ENCODE data around the gene DNMT3A. TPM values are rescaled to one million over a fixed set of nuclear protein-coding genes. Genes with fewer than 3 reads are reported as not detected.

DNMT3A gene
- total and polyA plus RNA-seq, 2 donors (not counting 1 experiment from before 2014, with no cell fraction given), result 8.9 to 24.5 TPM

GRCh38 chr2:25240636-25241035, 101.1 kb downstream of the DNMT3A start:
- WGBS (ENCODE audit: insufficient coverage), result 83% methylated on average over 9 of the region's 9 CpGs

GRCh38 chr2:25238920-25239319, 102.8 kb downstream of the DNMT3A start:
- WGBS (ENCODE audit: insufficient coverage), result 98% methylated on average over 7 of the region's 9 CpGs
- Histone ChIP-seq H3K36me3 (replicated peaks in 1 of 2; ENCODE audit: control extremely low read depth in 1 of 2, control insufficient read depth in 1 of 2, extremely low read depth in 1 of 2, insufficient read depth in 2 of 2, low read length in 1 of 2) (peaks cover 0 to 77% of the 10 kb centered on the region in 2 experiments), H3K9ac (ENCODE audit: low read length) (no peak overlapping the region), H4K20me1 (ENCODE audit: control insufficient read depth, insufficient read depth, low read length, poor library complexity, severe bottlenecking) (no peaks in the 10 kb centered on the region), H3K27me3 (replicated peaks in 1 of 4; ENCODE audit: control extremely low read depth in 1 of 4, control insufficient read depth in 3 of 4, insufficient read depth in 4 of 4, low read length in 3 of 4) (no peaks in the 10 kb centered on the region), H3K4me1 (ENCODE audit: control insufficient read depth in 2 of 2, insufficient read depth in 2 of 2, low read length in 2 of 2) (no peaks in the 10 kb centered on the region), H2AFZ (ENCODE audit: insufficient read depth, low read depth, low read length, poor library complexity, severe bottlenecking) (no peak overlapping the region), H3K4me3 (ENCODE audit: control extremely low read depth in 1 of 5, extremely low read depth in 1 of 5, insufficient read depth in 1 of 5, low read depth in 2 of 5, low read length in 4 of 5) (no peak overlapping the region), H3K9me3 (ENCODE audit: control extremely low read depth in 1 of 3, control insufficient read depth in 2 of 3, insufficient read depth in 1 of 3, low read length in 2 of 3) (no peaks in the 10 kb centered on the region), H3K4me2 (replicated peaks; ENCODE audit: low read depth, low read length, poor library complexity, severe bottlenecking) (no peak overlapping the region), H3K27ac (ENCODE audit: low read length in 2 of 2) (no peak overlapping the region), H3K79me2 (ENCODE audit: control insufficient read depth, insufficient read depth, low read length) (no peaks in the 10 kb centered on the region)
- TF ChIP-seq EZH2 (IDR thresholded peaks at IDR 0.05; ENCODE audit: borderline replicate concordance, insufficient read depth, low read depth, low read length, poor library complexity, severe bottlenecking), result no peak
- TF ChIP-seq CTCF (IDR thresholded peaks at IDR 0.05), result no peak
- Mint-ChIP-seq H3K4me1 (no peaks in the 10 kb centered on the region), H3K27ac (no peak overlapping the region), H3K4me3 (no peak overlapping the region), H3K27me3 (no peaks in the 10 kb centered on the region), H3K9me3 (ENCODE audit: insufficient read depth) (no peaks in the 10 kb centered on the region)
- POLR2A ChIA-PET, result no interaction called here
- DNase-seq (no peak), ATAC-seq (ENCODE audit: low read depth) (no peak)
- CTCF ChIA-PET, result no interaction called here
- intact Hi-C loops (cut with micrococcal nuclease), result no loop called here

More at GRCh38 chr2:25240636-25241035, 101.1 kb downstream of the DNMT3A start:
- intact Hi-C loops (cut with micrococcal nuclease), result no loop called here
- Histone ChIP-seq H3K4me2 (replicated peaks; ENCODE audit: low read depth, low read length, poor library complexity, severe bottlenecking) (no peak overlapping the region), H3K27ac (ENCODE audit: low read length in 2 of 2) (no peak overlapping the region), H3K79me2 (ENCODE audit: control insufficient read depth, insufficient read depth, low read length) (no peaks in the 10 kb centered on the region), H3K27me3 (replicated peaks in 1 of 4; ENCODE audit: control extremely low read depth in 1 of 4, control insufficient read depth in 3 of 4, insufficient read depth in 4 of 4, low read length in 3 of 4) (no peaks in the 10 kb centered on the region), H2AFZ (ENCODE audit: insufficient read depth, low read depth, low read length, poor library complexity, severe bottlenecking) (no peak overlapping the region), H3K9ac (ENCODE audit: low read length) (no peak overlapping the region), H3K36me3 (replicated peaks in 1 of 2; ENCODE audit: control extremely low read depth in 1 of 2, control insufficient read depth in 1 of 2, extremely low read depth in 1 of 2, insufficient read depth in 2 of 2, low read length in 1 of 2) (peaks cover 0 to 78% of the 10 kb centered on the region in 2 experiments), H3K4me1 (ENCODE audit: control insufficient read depth in 2 of 2, insufficient read depth in 2 of 2, low read length in 2 of 2) (no peaks in the 10 kb centered on the region), H4K20me1 (ENCODE audit: control insufficient read depth, insufficient read depth, low read length, poor library complexity, severe bottlenecking) (no peaks in the 10 kb centered on the region), H3K4me3 (ENCODE audit: control extremely low read depth in 1 of 5, extremely low read depth in 1 of 5, insufficient read depth in 1 of 5, low read depth in 2 of 5, low read length in 4 of 5) (no peak overlapping the region), H3K9me3 (ENCODE audit: control extremely low read depth in 1 of 3, control insufficient read depth in 2 of 3, insufficient read depth in 1 of 3, low read length in 2 of 3) (no peaks in the 10 kb centered on the region)
- TF ChIP-seq EZH2 (IDR thresholded peaks at IDR 0.05; ENCODE audit: borderline replicate concordance, insufficient read depth, low read depth, low read length, poor library complexity, severe bottlenecking), result no peak
- no peak for TF ChIP-seq CTCF (IDR thresholded peaks at IDR 0.05)
- Mint-ChIP-seq H3K27ac (no peak overlapping the region), H3K4me3 (no peak overlapping the region), H3K9me3 (ENCODE audit: insufficient read depth) (no peaks in the 10 kb centered on the region), H3K4me1 (no peaks in the 10 kb centered on the region), H3K27me3 (no peaks in the 10 kb centered on the region)
- DNase-seq (no peak), ATAC-seq (ENCODE audit: low read depth) (no peak)
- POLR2A ChIA-PET, result no interaction called here
- CTCF ChIA-PET, result interaction anchor here (1.1 to 1.2 kb wide), 2 partner anchors 12 to 44 kb away, joined by 3 to 5 read pairs; no protein-coding TSS in a partner anchor

All from B cell (primary cell).